ENCODE measurements around the gene CYP17A1. TPM values are rescaled to one million over a fixed set of nuclear protein-coding genes. Genes with fewer than 3 reads are reported as not detected.

Gene CYP17A1
- total and polyA plus RNA-seq, 10 of the 15 experiments (the other 5 are each of a cell fraction or from before 2014, with no cell fraction given) = 2.1 TPM; not detected in 9

GRCh38 chr10:102850025-102850518 is 12.9 kb upstream of the CYP17A1 start:
- DNase-seq (ENCODE audit: low read depth, low spot score) (no peak), ATAC-seq (no peak), FAIRE-seq (no peak)
- in situ Hi-C loops (cut with MboI) = no loop called here
- Histone ChIP-seq H2AFZ (ENCODE audit: control insufficient read depth, low read depth, low read length) (no peak overlapping the region), H3K9ac (ENCODE audit: control insufficient read depth, insufficient read depth, low read length) (no peak overlapping the region), H3K27ac (ENCODE audit: control insufficient read depth, insufficient read depth) (no peak overlapping the region), H3K36me3 (ENCODE audit: control insufficient read depth in 2 of 2, insufficient read depth in 2 of 2, low read length in 1 of 2) (no peaks in the 10 kb centered on the region), H3K27me3 (replicated peaks in 1 of 2; ENCODE audit: control insufficient read depth in 2 of 2, insufficient read depth in 2 of 2, low read length in 1 of 2) (no peaks in the 10 kb centered on the region; a peak in 1 of 4 replicates), H4K20me1 (ENCODE audit: control insufficient read depth, insufficient read depth) (no peaks in the 10 kb centered on the region), H3K4me2 (ENCODE audit: control insufficient read depth, insufficient read depth) (no peak overlapping the region), H3K4me3 (no peak overlapping the region), H3K79me2 (ENCODE audit: control insufficient read depth, insufficient read depth, low read length) (no peaks in the 10 kb centered on the region; the same call in 1 of the 2 replicates), H3K9me3 (replicated peaks; ENCODE audit: control insufficient read depth, insufficient read depth, low read length) (no peaks in the 10 kb centered on the region), H3K4me1 (ENCODE audit: control insufficient read depth, insufficient read depth, low read length) (no peaks in the 10 kb centered on the region)
- no TSS peak for BruUV-seq (replicated peaks)
- intact Hi-C loops (cut with micrococcal nuclease; ENCODE audit: unreplicated experiment) = no loop called here
- ChIA-PET SMC1A (ENCODE audit: uncharacterized antibody, unreplicated experiment) (interaction anchor here (1.0 to 1.6 kb wide), 2 partner anchors 18 to 52 kb away, joined by 3 to 4 read pairs; no protein-coding TSS in a partner anchor), CTCF (no interaction called here), RAD21 (ENCODE audit: unreplicated experiment) (no interaction called here), POLR2A (no interaction called here)
- TF ChIP-seq FOXK2 (IDR thresholded peaks at IDR 0.05) (no peak), E4F1 (IDR thresholded peaks at IDR 0.05; ENCODE audit: borderline replicate concordance, partially characterized antibody) (no peak), MAX (IDR thresholded peaks at IDR 0.05; ENCODE audit: low read depth, low read length) (no peak), HCFC1 (IDR thresholded peaks at IDR 0.05; ENCODE audit: low read length) (no peak), EZH2 (IDR thresholded peaks at IDR 0.05; ENCODE audit: borderline replicate concordance, control insufficient read depth, low read depth, low read length) (no peak), CBX5 (IDR thresholded peaks at IDR 0.05; ENCODE audit: low read depth) (no peak), BMI1 (IDR thresholded peaks at IDR 0.05; ENCODE audit: borderline replicate concordance) (no peak), HDGF (IDR thresholded peaks at IDR 0.05) (no peak), PML (IDR thresholded peaks at IDR 0.05; ENCODE audit: low read length) (no peak), RBBP5 (conservative IDR thresholded peaks at IDR 0.05) (no peak), CTCF (IDR thresholded peaks at IDR 0.05 in 2 of 3, conservative IDR thresholded peaks at IDR 0.05 in 1 of 3; ENCODE audit: control insufficient read depth in 2 of 3, extremely low read depth in 1 of 3, insufficient read depth in 1 of 3, low read depth in 3 of 3, low read length in 3 of 3) (no peak)
- WGBS (ENCODE audit: insufficient coverage, insufficient replicate concordance, low lambda C conversion rate, missing lambda C conversion rate) = 78% methylated on average over 9 of the region's 9 CpGs

Measured in GM12878 (cell line).